Sigmoid colon (tissue), 7 donors: ENCODE data around the gene PLA2G12A. TPM values are rescaled to one million over a fixed set of nuclear protein-coding genes. Genes with fewer than 3 reads are reported as not detected.

Experiments
- DNase-seq: peaks from one replicate; pipeline ENCODE4 v3.0.0-alpha.2; 2019
- H3K27ac ChIP-seq, 4 donors: fragments of 200-600 bp; sonication (generic); one replicate each; pipeline ENCODE4 v1.5.1; 2016 to 2019; ENCODE audit warnings: mild to moderate bottlenecking in 1 of 4
- H3K27me3 ChIP-seq, 3 donors: fragments of 200-600 bp; sonication (generic); one replicate each; pipeline ENCODE4 v1.5.1; 2019; ENCODE audit warnings: mild to moderate bottlenecking in 1 of 3
- H3K36me3 ChIP-seq, 4 donors: fragments of 200-600 bp; sonication (generic); one replicate each; pipeline ENCODE4 v1.5.1; 2016 to 2019
- H3K4me1 ChIP-seq, 4 donors: fragments of 200-600 bp; sonication (generic); one replicate each; pipeline ENCODE4 v1.5.1; 2017 to 2019
- H3K4me3 ChIP-seq, 4 donors: fragments of 200-600 bp; sonication (generic); one replicate each; pipeline ENCODE4 v1.5.1; 2017 to 2019; ENCODE audit warnings: mild to moderate bottlenecking in 2 of 4, moderate library complexity in 1 of 4
- H3K9me3 ChIP-seq, 4 donors: fragments of 200-600 bp in 3 of 4; sonication (generic) in 3 of 4; one replicate each; pipeline versions ENCODE4 v1.5.1 to v1.6.1; 2013 to 2019
- CTCF ChIP-seq, 4 experiments: fragments of 450-650 bp in 3 of 4; fragments of 200-600 bp in 1 of 4; IDR thresholded peaks; one replicate each; pipeline ENCODE4 v1.5.1; 2016 to 2019; ENCODE audit warnings: antibody characterized with exemption in 4 of 4, mild to moderate bottlenecking in 3 of 4, moderate library complexity in 2 of 4
- EP300 ChIP-seq, 4 donors: sonication (generic); formaldehyde crosslinking; IDR thresholded peaks; one replicate each; pipeline ENCODE4 v1.6.1; 2017; ENCODE audit warnings: antibody characterized with exemption in 4 of 4
- POLR2A ChIP-seq, 2 donors: fragments of 450-650 bp; IDR thresholded peaks; one replicate each; pipeline ENCODE4 v1.6.1; 2016; ENCODE audit warnings: antibody characterized with exemption in 2 of 2, mild to moderate bottlenecking in 2 of 2, moderate library complexity in 2 of 2
- POLR2AphosphoS5 ChIP-seq, 4 donors: sonication (generic); formaldehyde crosslinking; IDR thresholded peaks; one replicate each; pipeline ENCODE4 v1.6.1; 2017; ENCODE audit warnings: antibody characterized with exemption in 4 of 4
- WGBS, 2 donors: extraction: QIAGEN DNeasy Blood & Tissue Kit; methylation state at CpG; one replicate each; pipeline ENCODE4 v1.1.7; 2013; 5-methylcytosine and 5-hydroxymethylcytosine counted together
- intact Hi-C: fragments of 100-400 bp; cut with DNase I; formaldehyde crosslinking; loops from one replicate; pipeline ENCODE4 v1.15.1; 2023
- polyA plus RNA-seq, 3 donors: library from polyadenylated mRNA; stranded (reverse); fragments of 200-250 nt; gene quantifications; one replicate each; pipeline ENCODE4 v1.2.3, GENCODE V29; 2013
- total RNA-seq, 4 donors: library from RNA; depleted of rRNA; stranded (reverse); fragments of >200 nt; gene quantifications; one replicate each; pipeline ENCODE4 v1.1.0, GENCODE V29; 2016
- donor health status: healthy with polysubstance abuse.
- donor health status: Bipolar disorder and iron deficiency.
- donor health status: healthy.

PLA2G12A gene
- total and polyA plus RNA-seq, 7 donors = 6.6 to 94.8 (median 22.8) TPM

GRCh38 chr4:109676886-109677285 lies 53.0 kb downstream of the PLA2G12A start:
- H3K4me3 ChIP-seq = no peak overlapping the region
- intact Hi-C loops = no loop called here
- no peak overlapping the region for H3K27ac ChIP-seq
- no peaks in the 10 kb centered on the region for H3K36me3 ChIP-seq
- no peaks in the 10 kb centered on the region for H3K9me3 ChIP-seq
- no peaks in the 10 kb centered on the region for H3K4me1 ChIP-seq
- WGBS, 2 donors = 98% methylated on average over 1 of the region's 1 CpG
- no peak for DNase-seq
- TF ChIP-seq CTCF (IDR thresholded peaks at IDR 0.05) (no peak), EP300 (IDR thresholded peaks at IDR 0.05) (no peak), POLR2A (IDR thresholded peaks at IDR 0.05) (no peak), POLR2AphosphoS5 (IDR thresholded peaks at IDR 0.05) (no peak)
- H3K27me3 ChIP-seq = no peaks in the 10 kb centered on the region

- WGBS, 2 donors = 97 to 98% methylated on average over 1 of the region's 1 CpG
- H3K27ac ChIP-seq = no peak overlapping the region
- H3K36me3 ChIP-seq = no peaks in the 10 kb centered on the region
- H3K4me3 ChIP-seq = no peak overlapping the region
- intact Hi-C loops = no loop called here
- no peaks in the 10 kb centered on the region for H3K27me3 ChIP-seq
- DNase-seq = no peak
- H3K4me1 ChIP-seq = no peaks in the 10 kb centered on the region
- TF ChIP-seq CTCF (IDR thresholded peaks at IDR 0.05) (no peak), POLR2AphosphoS5 (IDR thresholded peaks at IDR 0.05) (no peak), EP300 (IDR thresholded peaks at IDR 0.05) (no peak), POLR2A (IDR thresholded peaks at IDR 0.05) (no peak)
- H3K9me3 ChIP-seq = no peaks in the 10 kb centered on the region
These were observed 54.0 kb downstream of the PLA2G12A start for GRCh38 chr4:109675843-109676242.

GRCh38 chr4:109675181-109675580 lies 54.7 kb downstream of the PLA2G12A start:
- no peak overlapping the region for H3K27ac ChIP-seq
- no peaks in the 10 kb centered on the region for H3K36me3 ChIP-seq
- no peaks in the 10 kb centered on the region for H3K4me1 ChIP-seq
- intact Hi-C loops = no loop called here
- no peaks in the 10 kb centered on the region for H3K9me3 ChIP-seq
- 81 to 91% methylated on average over 3 of the region's 3 CpGs for WGBS, 2 donors
- H3K4me3 ChIP-seq = no peak overlapping the region
- H3K27me3 ChIP-seq = no peaks in the 10 kb centered on the region
- no peak for TF ChIP-seq EP300 (IDR thresholded peaks at IDR 0.05)
- DNase-seq = no peak

GRCh38 chr4:109673303-109673702 lies 56.6 kb downstream of the PLA2G12A start:
- 95 to 96% methylated on average over 1 of the region's 1 CpG for WGBS, 2 donors
- TF ChIP-seq POLR2A (IDR thresholded peaks at IDR 0.05) = no peak

GRCh38 chr4:109672169-109672930 lies 57.5 kb downstream of the PLA2G12A start:
- H3K4me1 ChIP-seq = no peaks in the 10 kb centered on the region
- H3K4me3 ChIP-seq = no peak overlapping the region
- TF ChIP-seq EP300 (IDR thresholded peaks at IDR 0.05) = no peak
- TF ChIP-seq POLR2A (IDR thresholded peaks at IDR 0.05) = no peak
- TF ChIP-seq POLR2AphosphoS5 (IDR thresholded peaks at IDR 0.05) = no peak
- TF ChIP-seq CTCF (IDR thresholded peaks at IDR 0.05) = no peak
- intact Hi-C loops = no loop called here
- no peaks in the 10 kb centered on the region for H3K27me3 ChIP-seq
- no peak for DNase-seq
- H3K9me3 ChIP-seq = no peaks in the 10 kb centered on the region
- H3K36me3 ChIP-seq = no peaks in the 10 kb centered on the region
- H3K27ac ChIP-seq = no peak overlapping the region

More at GRCh38 chr4:109673303-109673702, 56.6 kb downstream of the PLA2G12A start:
- Histone ChIP-seq H3K36me3 (no peaks in the 10 kb centered on the region), H3K27ac (no peak overlapping the region), H3K9me3 (no peaks in the 10 kb centered on the region), H3K4me3 (no peak overlapping the region), H3K4me1 (no peaks in the 10 kb centered on the region), H3K27me3 (no peaks in the 10 kb centered on the region)
- intact Hi-C loops = no loop called here
- no peak for DNase-seq

GRCh38 chr4:109671350-109671749 lies 58.5 kb downstream of the PLA2G12A start:
- Histone ChIP-seq H3K4me1 (no peaks in the 10 kb centered on the region), H3K36me3 (no peaks in the 10 kb centered on the region), H3K27ac (no peak overlapping the region), H3K9me3 (no peaks in the 10 kb centered on the region), H3K27me3 (no peaks in the 10 kb centered on the region), H3K4me3 (no peak overlapping the region)
- TF ChIP-seq POLR2A (IDR thresholded peaks at IDR 0.05) (no peak), CTCF (IDR thresholded peaks at IDR 0.05) (no peak), EP300 (IDR thresholded peaks at IDR 0.05) (no peak), POLR2AphosphoS5 (IDR thresholded peaks at IDR 0.05) (no peak)
- intact Hi-C loops = no loop called here
- no peak for DNase-seq
